Right ventricle myocardium superior (tissue), 1 donor: ENCODE data around the gene ASXL1. TPM values are rescaled to one million over a fixed set of nuclear protein-coding genes. Genes with fewer than 3 reads are reported as not detected.

Source experiments
- ATAC-seq: fragments of 200-7000 bp; cut with Tn5 transposase; one replicate; pipeline ENCODE4 v1.9.1; 2020; ENCODE audit warnings: mild to moderate bottlenecking; ENCODE audit not compliant: poor library complexity
- DNase-seq: peaks from one replicate; pipeline ENCODE4 v3.0.0-alpha.2; 2020
- intact Hi-C: fragments of 100-400 bp; cut with DNase I; formaldehyde crosslinking; loops from one replicate; pipeline ENCODE4 v1.11.2; 2022
- total RNA-seq: library from RNA; stranded (reverse); fragmentation: NEBNext Ultra II Directional; extraction: Animal tissue kit (Norgen Biotek cat#: 25700); gene quantifications from one replicate; pipeline ENCODE4 v1.2.1, GENCODE V29; 2021
- donor health status: DM: no; HTN: yes; CAD: no; lungs with severe emphysema.

Gene ASXL1
- total RNA-seq, 1 donor from 2014 or later: 24.5 TPM

GRCh38 chr20:32444474-32445220 is 86.5 kb downstream of the ASXL1 start:
- intact Hi-C loops: no loop called here
- DNase-seq: no peak
- no peak for ATAC-seq

- ATAC-seq (no peak), DNase-seq (no peak)
- intact Hi-C loops: no loop called here
These were observed 87.6 kb downstream of the ASXL1 start for GRCh38 chr20:32445539-32446273.

DNA sequence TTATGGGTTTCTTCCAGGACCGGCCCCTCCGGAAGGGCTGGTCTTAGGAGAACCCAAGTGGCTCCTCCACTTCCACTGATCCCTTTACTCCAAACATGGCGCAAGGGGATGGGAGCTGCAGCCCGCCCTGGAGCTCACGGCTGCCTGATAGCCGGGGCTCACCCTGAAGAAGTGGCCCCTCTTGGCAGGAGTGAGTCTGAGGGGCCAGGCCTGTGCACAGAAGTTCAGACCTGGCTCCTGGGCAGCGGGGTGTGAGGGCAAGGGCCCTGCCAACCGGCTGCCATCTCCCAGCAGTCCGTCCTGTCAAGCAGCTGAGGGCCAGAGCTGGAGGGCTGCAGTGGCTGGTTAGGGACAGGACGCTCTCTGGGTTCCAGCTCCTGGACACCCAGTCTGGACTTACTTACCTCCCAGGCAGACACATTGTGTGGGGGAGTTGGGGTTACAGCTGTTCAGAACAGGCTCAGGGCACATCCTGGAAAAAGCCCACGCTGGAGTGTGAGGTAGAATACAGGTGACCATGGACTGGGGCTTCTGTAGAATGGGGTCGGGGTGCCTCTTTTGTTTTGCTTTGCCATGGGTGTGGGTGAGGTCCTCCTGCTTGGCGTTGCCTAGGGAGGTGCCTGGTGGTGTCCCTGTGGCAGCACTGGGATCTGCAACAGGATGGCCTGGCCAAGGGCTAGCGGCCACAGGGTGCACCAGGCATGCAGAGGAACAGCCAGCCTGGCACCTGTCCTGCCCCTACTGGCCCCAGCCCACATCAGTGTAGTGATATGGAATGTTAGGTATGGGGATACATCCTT is 88.4 kb downstream of the ASXL1 start:
- intact Hi-C loops: no loop called here
- peak; percentile 42 for ATAC-seq

DNA sequence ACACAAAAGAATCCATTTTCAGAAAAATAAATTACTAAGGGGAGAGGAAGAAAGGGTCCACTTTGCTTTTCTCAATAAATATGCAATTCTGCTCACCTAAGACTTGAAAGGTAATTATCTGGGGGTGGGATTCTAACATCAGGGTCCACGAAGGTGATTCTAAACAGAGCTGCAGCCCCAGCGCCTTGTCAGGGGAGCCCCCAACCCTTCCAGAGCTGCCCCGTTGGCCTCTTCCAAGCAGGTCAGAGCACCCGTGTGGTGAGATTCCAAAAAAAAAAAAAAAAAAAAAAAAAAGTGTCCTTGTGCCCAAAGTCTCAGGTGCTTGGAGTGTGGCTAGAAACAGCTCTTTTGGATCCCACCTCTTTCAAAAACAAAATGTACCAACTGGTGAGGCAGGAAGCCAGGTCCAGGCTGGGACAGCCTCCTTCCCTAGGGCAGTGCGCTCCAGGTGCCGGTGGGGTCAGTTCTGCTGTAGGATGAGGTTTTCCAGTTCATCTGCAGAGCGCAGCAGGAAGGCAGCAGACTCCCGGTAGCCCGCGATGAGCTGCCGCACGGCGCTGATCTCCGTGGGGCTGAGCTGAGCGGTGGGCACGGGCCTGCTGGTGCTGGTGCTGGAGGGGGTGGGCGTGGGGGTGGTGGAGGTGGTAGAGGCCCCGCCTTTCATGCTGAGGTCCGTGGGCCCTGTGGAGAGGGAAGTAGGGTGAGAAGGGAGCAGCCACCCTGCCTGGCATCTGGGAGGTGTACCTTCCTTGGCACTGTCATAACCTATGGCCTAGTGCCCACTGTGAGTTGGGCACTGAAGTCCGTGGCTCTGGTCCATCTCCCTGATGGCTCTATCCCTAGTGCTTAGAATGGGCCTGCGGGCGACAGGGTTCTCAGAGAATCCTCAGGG is 89.3 kb downstream of the ASXL1 start:
- intact Hi-C loops: no loop called here
- peak; percentile 55 for ATAC-seq
- DNase-seq: no peak

More for the DNA sequence above, 88.4 kb downstream of the ASXL1 start:
- DNase-seq: peak; percentile 46

DNA sequence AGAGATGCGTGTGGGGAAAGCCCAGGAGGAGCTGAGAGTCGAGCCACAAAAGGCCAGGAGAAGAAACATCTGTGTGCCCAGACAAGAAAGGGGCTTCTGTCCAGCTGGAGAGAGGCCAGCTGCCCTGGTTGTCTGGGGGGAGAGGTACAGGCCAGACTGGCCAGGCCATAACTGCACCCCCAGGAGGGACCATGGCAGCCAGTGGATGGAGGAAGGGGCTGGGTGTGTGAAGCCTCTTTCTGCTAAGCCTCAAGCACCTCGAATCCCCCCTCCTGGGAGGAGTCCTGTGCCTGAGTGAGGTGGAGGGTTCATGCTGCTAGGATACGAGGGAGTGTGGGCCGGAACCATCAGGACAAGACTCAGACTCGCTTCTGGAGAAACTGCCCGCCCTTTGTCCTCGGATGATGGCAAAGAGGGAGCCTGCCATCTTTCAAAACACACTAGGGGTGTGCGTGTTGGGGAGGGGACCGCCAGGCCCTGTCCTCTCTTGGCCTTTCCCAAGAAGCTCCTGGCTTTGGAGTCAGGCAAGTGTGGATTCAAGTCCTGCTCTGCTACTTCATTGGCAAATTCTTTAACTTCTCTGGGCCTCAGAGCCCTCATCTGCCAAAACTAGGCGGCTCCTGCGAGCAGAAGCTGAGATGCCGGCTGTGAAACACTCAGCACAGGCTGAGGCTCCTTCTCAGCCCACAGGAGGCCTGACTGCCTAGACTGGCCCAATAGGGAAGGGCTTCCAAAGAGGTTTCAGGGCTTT is 90.3 kb downstream of the ASXL1 start:
- DNase-seq (peak; percentile 46), ATAC-seq (peak; percentile 7)
- intact Hi-C loops: no loop called here

DNA sequence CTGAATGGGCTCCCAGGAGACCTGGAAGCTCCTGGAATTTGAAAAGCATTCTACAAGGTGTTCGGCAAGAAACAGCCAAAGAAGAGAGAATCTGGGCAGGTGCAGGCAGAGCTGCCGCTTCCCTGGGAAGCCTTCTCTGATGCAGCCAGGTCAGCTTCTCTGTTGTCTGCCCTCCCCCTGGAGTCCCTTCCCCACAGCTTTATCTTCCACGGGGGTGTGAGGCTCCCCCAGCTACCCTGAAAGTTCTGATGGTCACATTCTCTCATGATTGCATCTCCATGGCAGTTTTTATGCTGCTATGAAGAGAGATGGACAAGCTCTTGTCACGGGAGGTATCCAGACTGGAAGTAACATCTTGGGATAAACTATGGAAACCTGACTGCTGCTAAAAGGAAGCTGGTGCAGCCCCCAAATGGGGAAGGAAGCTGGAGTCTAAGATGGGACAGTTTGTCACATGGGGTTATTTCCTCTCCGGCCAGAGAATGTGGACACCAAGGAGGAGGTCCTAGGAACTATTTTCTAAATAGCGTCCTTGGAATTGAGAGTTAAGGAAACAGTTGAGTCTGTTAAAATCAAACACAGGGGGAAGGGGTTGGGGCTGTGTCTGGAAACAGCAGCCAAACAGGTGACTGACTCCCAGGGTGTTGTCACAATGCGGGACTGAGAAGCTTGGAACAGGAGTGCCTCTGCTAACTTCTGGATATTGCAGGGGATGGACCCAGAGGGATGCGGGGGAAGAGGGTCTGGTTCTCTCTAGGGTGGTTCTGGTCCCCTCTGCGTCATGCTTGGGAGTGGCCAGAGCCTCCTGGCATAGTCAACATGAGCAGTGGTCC is 91.1 kb downstream of the ASXL1 start:
- DNase-seq (no peak), ATAC-seq (peak; percentile 7)
- intact Hi-C loops: no loop called here

- intact Hi-C loops: no loop called here
- ATAC-seq (no peak), DNase-seq (no peak)
These were observed 91.8 kb downstream of the ASXL1 start for GRCh38 chr20:32449890-32450401.

- no peak for DNase-seq
- intact Hi-C loops: no loop called here
- ATAC-seq: no peak
These were observed 92.4 kb downstream of the ASXL1 start for GRCh38 chr20:32450484-32451061.

- intact Hi-C loops: no loop called here
- DNase-seq (no peak), ATAC-seq (no peak)
These were observed 93.2 kb downstream of the ASXL1 start for GRCh38 chr20:32451340-32451681.

DNA sequence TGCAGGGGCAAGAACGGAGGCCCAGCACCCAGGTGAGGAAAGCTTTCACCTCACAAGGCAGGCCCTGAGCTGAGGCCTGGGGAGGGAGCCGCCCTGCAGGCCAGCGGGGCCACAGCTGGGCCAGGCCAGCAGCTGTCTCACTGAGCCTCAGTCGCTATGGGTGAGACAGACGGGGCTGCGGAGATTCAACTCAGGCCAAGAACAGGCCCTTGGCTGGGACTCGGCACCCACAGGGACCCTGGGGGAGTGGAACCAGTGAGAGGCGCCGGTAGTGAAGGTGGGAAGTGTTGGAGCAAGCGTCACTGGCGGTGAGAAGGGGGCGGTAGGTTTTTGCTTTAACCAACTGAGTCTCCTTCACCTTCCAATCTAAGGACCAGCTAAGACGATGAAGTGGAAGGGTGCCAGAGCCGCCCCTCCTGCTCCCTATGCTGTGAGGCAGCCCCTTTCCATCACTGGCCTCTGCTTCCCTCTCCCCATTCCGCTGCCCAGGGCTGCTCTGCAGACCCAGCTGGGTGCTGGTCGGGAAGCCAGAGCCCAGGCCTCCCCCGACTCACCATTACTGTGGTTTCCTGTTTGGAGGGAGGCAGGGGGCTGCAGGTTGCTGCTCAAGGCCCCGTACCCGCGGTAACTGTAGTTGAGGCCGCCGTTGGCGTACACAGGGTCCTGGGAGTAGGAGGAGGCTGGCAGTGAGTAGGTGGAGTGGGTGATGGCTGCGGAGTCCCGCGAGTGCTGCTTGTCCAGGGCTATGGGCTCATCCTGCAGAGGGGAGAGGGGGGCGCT is 93.7 kb downstream of the ASXL1 start:
- intact Hi-C loops: no loop called here
- DNase-seq (peak; percentile 35), ATAC-seq (no peak)

DNA sequence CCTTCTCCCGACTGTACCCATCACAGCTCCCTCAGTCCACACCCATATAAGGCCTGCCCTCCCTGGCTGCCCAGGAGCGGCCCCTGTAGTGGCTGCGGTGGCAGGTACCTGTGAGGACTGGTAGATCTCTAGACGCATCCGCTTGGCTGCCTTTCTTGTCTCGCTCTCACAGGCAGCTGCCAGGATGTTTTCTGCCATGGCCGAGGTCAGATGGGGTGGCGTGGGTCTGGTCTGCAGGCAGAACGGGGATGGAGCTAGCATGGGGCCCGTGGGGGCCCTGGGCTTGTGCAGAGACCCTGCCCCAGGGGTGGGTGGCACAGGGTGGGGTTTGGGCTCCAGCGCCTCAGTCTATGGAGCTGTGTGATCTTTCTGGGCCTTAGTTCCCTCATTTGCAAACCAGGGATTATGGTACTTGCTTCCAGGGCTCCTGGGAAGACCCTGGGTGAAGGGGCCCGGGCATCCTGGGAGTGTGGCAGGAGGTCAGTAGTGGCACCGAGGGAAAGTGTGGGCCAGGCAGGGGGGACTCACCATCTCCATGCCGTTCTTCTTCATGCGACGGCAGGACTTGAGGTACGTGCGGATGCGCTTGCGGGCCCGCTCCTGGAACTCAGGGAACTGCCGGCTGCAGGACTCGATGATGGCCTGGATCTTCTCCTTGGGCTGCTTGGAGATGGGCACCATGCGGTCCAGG is 94.8 kb downstream of the ASXL1 start:
- DNase-seq (no peak), ATAC-seq (no peak)
- intact Hi-C loops: no loop called here

DNA sequence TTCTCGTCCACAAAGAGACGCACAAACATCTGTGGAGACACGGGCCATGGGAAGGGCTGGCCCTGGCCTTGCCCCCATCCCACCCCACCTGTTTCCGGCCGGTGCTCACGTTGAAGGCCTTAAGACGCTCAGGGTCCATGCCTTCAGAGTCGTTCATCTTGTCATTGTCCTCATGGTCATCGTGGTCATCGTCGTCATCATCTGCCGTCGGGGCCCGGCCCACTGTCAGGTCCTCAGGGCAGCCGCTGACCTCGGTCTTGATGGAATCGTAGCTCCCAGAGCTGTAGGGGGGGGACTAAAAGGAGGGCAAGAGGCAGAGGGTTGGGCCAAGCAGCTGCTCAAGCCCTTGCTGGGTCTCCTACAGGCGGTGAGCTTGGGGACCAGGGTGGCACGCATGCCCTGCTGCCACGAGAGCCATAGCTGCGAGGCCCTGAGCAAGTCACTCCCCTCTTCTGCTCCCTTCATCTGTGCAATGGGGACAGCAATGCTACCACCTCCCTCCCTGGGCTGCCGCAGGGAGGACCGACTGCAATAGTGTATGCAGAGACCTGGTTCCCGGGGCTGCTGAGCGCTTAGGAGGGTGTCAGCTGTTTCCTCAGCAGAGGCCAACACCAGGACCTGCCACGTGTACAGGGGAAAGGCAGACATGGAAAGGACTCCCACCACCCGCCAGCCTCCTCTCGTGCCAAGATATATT is 95.5 kb downstream of the ASXL1 start:
- no peak for DNase-seq
- no peak for ATAC-seq
- intact Hi-C loops: no loop called here

DNA sequence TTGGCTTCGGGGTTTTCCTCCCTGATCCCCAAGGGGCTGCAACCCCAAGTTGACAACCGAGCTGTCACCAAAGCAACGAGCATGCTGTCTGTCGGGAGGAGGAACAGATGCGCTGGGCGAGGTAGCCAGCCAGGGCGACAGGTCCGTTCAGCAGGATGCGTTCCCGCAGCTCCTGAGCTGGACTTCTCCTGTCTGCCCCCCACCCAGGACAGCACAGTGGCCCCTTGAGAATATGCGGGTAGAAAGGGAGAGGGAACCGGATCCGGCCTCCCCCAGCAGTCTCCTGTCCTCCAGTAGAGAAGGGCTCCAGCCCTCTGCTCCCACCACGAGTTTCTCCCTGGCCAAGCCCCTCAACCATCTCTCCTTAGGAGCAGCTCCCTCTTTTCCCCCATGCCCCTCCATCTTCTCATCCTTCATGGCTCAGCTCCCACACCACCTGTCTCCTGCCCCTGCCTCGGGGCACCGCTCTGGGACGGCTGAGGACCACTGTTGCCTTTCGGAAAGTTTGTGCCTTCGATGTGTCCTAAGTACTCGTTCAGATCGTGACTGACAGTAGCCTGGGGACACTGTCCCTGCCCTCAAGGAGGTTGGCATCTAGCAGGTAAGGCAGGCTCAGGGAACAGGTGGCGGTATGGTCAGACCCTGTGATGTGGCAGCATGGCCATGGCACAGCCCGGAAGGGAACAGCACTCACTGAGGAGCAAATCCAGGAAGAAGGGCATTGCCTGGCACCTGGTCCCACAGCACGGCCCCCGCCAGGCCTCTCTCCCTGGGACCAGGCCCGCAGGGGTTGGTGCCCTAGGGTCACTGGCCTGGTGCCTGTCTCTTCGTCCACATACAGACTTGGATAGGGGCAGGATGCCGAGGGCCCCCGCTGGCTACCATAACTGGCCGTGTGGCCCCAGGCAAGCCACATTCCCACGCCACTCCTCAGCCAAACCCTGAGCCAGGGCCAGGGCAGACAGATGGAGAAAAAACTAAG is 96.3 kb downstream of the ASXL1 start:
- no peak for ATAC-seq
- intact Hi-C loops: no loop called here
- DNase-seq: no peak
